Right renal cortex interstitium (tissue), 3 donors: ENCODE measurements around the gene HNRNPUL1. TPM values are rescaled to one million over a fixed set of nuclear protein-coding genes. Genes with fewer than 3 reads are reported as not detected.
"Not testable (repeated sequence)": the region's sequence is repeated elsewhere in the genome, so short reads cannot be mapped to it uniquely, and the experiment has no call there.

Experiments
- DNase-seq, 3 donors: peaks; one replicate each; pipeline ENCODE4 v3.0.0-alpha.2; 2013; ENCODE audit warnings: low read depth in 3 of 3, low spot score in 2 of 3
- polyA plus RNA-seq, 3 donors: library from polyadenylated mRNA; unstranded; fragments of 120-200 nt; gene quantifications; one replicate each; pipeline ENCODE4 v1.2.1, GENCODE V29; 2013; ENCODE audit not compliant: insufficient read length in 3 of 3

Gene HNRNPUL1
- polyA plus RNA-seq, 3 donors, result 197 to 213 (median 202) TPM

DNA sequence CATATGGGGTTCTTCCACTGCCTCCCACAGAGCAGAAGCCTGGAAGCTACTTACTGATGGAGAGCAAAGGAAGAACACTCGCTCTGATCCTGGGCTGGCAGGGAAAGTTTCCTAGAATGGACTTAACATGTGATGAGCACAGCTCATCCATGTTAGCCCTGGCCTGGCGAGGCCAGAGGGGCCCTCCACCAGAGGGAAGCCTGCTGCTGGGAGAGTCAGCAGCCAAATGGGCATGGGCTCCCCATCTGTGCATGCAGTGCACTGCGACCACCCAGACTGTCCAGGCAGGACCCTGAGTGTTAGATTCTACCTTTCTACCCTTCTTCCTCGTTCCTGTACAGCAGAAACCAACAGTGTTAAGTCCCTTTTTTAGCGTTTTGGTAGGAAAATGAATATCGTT lies 8.9 kb downstream of the HNRNPUL1 start:
- no peak for DNase-seq

DNA sequence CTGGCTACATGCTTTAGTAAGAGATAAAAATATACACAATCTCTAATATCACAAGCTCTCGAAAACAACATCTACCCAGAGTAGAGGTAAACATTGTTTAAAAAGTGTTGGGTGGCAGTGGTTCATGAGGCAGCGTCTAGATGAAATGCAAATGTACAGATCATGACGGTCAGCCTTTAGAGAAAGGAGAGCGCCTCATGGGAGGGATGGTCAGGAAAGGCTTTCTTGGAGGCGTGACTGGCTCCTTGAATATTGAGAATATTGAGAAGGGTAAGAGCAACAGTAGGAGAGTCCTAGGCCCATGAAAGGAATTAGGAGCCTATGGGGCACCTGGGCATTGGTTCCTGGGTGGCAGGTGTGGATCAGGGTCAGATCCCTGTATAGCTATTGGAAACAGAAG lies 10.6 kb downstream of the HNRNPUL1 start:
- DNase-seq, result no peak

DNA sequence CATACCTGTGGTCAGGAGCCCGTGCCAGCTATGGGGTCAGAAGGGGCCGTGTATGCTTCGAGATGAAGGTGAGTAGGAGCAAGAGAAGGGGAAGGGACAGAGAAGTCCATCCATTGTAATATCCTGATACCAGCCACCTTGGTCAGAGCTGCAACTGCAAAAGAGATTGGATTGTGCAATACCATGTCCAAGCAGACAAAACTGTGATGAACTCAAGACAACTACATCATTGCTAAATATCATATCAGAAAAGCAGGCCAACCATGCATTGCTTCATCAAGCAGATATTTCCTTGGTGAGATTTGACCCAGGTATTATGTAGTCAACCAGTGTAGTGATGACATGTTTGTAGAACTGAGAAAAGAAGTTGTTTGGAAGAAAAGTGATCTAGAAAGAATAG lies 12.1 kb downstream of the HNRNPUL1 start:
- no peak for DNase-seq

DNA sequence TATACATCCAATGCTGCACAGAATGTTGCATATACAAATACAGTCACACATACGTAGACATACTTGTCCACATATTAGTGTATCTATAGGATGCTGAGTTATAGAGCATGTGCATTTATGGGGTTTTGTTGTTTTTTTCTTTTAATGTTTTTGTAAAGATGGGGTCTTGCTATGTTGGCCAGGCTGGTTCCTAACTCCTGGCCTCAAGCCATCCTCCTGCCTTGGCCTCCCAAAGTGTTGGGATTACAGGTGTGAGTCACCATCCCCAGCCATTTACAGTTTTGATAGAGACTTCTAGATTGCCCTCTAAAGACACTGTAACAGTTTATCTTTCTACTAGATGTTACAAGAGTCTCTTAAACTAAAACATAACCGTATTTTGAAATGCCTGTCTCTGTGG lies 14.3 kb downstream of the HNRNPUL1 start:
- DNase-seq, result no peak

GRCh38 chr19:41288673-41289530 lies 24.7 kb downstream of the HNRNPUL1 start:
- no peak for DNase-seq

DNA sequence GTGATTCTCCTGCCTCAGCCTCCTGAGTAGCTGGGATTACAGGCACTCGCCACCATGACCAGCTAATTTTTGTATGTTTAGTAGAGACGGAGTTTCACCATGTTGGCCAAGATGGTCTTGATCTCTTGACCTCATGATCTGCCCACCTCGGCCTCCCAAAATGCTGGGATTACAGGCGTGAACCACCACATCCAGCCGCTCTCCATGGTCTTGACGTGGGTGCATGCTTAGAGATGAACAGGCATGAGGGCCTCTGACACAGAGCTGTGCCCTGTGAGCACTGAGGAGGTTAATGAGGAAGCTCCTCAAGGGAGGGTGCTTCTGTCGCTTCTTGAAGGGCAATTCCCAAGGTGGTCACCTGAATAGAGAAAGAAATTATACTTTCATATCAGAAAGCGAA lies 25.6 kb downstream of the HNRNPUL1 start:
- not testable (repeated sequence) for DNase-seq

GRCh38 chr19:41294393-41294792 lies 30.2 kb downstream of the HNRNPUL1 start:
- DNase-seq, result no peak

GRCh38 chr19:41295499-41295898 lies 31.3 kb downstream of the HNRNPUL1 start:
- DNase-seq, result no peak

DNA sequence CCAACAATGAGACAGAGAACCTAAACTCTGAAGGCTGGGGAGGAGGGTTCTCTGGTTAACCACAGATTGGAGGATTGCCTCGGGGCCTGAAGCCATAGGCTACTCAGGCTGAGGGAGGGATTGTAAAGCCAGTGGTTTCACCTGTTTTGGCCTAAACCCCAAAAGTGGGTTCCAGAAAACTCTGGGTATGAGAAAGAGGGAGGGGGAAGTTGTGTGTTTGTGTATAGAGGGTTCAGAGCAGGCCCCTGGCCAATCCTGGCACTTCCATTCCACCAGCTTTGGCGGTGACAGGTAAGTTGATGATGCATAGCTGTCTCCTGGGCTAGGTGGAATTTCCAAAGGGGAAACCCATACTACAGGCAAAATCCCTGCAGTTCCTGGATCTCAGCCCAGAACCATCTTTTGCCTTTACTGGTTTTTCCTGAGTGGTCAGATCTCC lies 32.3 kb downstream of the HNRNPUL1 start:
- DNase-seq, result no peak

DNA sequence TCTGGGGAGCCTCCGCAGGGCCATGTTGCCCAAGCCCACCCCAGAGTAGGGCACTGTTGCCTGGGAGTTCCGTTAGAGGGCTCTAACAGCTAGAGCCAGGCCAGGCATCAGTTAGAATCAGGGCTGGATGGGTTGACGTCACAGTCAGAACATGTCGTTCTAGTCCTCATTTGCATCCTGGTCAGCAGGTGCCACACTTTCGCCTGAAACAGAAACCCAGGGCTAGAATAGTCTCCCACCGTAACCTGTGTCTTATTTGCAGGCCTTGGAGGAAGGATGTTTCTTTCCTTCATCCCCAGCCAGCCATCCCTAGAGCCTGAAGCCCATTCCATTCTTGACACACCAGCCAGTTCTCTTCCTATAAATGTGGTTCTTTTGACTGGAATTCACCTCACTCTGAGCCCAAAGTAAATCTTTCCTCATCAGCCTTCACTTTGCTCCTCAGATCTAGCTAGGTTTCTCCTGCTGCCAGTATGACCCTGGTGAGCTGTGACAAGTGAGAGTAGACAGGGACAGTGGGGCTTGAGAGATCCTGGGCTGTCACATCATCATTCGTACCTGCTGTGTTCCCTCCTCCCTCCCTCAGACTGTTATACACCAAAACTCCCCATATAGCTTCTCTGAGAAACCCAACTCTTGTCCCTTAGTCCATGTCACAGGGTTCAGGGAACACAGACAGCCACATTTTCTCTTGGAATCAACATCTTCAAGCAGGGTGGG lies 33.6 kb downstream of the HNRNPUL1 start:
- DNase-seq, result no peak

DNA sequence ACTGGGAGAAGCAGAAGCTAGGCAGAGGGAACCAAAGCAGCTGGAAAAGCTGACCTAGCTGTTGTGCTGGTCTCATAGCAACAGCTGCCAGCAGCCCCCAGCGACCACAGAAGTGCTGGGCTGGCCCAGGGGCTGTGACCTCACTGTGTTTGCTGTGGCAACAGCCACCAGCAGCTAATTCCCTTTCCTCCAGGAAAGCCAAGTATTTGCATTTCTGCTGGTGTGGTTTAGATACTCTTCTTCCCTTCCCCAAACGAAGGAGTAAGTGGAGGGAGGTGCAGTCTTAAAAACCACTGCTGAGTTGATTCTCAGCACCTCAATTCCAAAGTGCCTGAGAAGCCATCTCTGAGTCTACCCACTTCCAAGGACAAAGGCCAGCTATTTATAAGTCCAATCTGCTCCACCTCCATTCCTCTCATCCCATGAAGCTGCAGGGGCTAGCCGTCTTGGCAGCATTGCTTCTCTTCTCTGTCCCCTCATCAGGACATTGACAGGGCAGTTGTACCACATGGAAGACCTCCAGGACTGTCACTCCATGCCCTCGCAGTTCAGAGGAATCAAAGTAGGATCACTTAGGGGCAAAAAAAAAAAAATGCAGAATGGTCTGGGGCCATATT lies 34.3 kb downstream of the HNRNPUL1 start:
- DNase-seq, result no peak

DNA sequence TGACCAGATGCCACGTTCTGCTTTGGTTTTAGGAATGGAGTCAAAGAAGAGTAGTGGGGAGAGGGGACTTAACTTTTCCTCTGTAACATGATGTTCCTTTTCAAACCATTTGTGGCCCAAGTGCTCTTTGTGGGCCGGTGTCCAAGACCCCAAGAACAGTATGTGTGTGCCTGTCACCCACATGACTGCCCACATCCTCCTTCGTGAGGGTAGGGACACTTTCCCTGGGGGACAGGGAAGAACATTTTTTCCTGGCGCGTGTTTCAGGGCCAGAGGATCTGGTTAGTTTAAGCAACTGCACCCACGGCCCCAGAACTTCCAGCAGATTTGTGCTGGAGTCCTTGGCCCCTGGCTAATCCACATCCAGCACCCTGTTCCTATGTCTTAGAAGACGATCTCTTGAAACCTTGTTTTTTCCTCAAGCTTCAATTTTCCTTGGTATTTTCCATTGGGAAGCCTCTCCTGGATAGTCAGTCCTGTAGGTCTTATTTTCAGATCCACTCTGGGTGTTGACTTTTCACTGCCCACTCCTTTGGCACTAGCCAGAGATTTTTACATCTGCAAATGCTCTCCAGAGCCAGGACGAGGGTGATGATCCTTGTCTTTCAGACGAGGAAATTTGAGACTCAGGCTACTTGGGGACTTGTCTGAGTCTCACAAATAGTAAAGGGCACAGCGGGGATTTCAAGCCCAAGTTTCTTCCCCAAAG lies 35.0 kb downstream of the HNRNPUL1 start:
- no peak for DNase-seq

DNA sequence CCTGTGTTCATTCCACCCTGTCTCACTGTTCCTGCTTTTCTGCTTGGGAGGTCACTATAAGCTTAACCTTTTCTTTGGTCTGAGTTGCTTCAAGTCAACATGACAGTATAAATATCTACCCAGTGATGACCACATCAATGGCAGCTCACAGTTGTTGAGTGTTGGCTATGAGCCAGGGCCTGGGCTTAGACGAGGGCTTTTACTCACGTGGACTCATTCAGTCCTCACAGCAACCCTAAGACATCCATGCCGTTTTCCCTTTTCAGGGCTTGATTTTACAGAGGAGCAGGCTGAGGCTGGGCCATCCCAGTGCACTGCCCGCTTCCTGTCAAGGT lies 35.5 kb downstream of the HNRNPUL1 start:
- DNase-seq, result no peak

DNA sequence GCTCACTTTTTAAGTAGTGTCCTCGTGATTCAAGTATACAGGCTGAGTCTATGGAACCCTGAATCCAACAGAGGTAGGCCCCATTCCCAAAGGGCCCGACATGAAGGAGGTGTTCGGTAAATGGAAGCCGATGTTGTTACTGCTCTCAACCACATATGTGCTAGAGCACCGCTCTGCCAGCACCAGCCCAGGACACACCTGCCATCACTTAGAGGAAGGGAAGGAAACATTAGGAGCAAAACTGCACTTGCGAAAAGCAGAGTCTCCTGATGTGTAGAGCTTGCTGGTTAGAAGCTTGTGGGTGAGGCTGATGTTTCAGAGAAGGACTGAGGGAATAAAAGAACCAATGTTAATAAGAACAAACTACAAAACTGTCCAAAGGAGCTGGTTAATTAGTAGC lies 36.4 kb downstream of the HNRNPUL1 start:
- DNase-seq, result no peak

GRCh38 chr19:41302624-41303351 lies 38.6 kb downstream of the HNRNPUL1 start:
- no peak for DNase-seq

GRCh38 chr19:41303954-41304353 lies 39.8 kb downstream of the HNRNPUL1 start:
- no peak for DNase-seq

DNA sequence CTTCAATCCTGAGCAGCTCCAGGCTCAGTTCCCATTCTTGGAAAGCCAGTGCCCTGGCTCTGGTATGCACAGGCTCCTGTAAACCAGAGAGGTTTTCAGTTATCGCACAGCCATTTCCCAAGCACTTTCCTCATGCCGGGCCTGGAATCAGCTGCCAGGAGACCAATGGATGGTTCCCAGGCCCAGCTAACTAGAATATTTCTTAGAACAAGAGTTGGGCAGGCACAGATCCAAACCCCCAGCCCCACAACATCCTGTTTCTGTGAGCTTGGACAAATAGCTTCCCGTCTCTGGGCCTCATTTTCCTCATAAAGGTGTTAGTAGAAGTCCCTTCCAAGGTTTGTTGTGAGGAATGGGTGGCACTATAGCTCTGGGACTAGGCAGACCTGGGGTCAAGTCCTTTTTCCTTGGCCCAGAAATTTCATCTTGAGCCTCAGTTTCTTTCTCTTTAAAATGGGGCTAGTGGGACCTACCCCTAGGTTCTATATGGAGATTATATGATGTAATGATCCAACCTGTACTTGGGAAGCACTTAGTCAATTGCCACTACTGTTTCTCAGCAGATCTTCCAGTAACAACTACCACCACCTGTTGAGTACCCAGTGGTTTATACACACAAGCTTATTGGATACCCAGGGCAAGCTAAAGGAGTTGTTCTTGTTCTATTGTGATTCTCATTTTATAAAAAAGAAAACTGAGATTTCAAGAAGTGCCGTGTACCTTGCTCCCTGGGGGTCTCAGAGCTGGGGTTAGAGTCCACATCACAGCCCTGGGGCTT lies 40.7 kb downstream of the HNRNPUL1 start:
- DNase-seq, result no peak

DNA sequence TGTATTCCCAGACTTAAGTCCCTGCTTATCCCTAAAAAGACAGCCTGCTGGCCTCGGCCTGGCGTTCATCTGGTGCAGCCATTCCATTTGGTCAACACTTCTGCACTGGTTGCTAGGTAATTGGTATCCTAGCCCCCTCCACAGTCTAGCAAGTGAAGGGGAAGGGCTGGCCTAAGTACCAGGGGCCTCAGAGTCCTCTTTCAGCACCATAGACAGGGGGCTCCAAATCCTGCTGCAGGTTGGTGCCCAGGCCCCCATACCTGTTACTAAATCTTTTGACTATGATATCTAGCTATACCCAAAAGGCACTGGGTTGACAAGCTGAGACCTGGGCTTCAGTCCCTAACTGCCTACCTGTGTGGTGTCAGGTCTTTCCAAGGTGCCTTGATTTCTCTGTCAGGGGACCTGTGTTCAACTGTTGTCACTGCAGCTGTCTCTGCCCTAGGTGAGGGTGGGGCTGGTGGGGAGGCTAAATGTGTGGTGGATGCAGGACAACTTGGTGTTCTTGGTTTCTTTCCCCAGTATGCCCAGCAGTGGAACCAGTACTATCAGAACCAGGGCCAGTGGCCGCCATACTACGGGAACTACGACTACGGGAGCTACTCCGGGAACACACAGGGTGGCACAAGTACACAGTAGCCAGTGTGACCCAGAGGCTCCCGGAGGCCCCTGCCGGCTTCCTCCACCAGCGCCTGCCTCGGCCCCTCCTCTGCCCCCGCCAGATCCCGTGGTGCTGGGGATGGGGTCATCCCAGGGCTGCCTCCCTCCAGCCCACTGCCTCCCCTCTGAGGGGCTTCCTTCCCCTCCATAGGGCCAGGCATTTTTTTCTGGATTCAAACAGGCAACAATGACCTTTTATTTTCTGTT lies 42.0 kb downstream of the HNRNPUL1 start:
- no peak for DNase-seq
